GM19239 (cell line): ENCODE data around the gene TP53BP1.

Experiments
- DNase-seq: peaks from one replicate; pipeline ENCODE4 v3.0.0; 2011; ENCODE audit warnings: low spot score; ENCODE audit not compliant: insufficient read length
- FAIRE-seq: peaks from 2 replicates; lab custom pipeline; 2011; peaks lifted over from hg19 to GRCh38; lab: Jason Lieb, UNC

The TP53BP1 gene

GRCh38 chr15:43492266-43492665, 690 bp downstream of the TP53BP1 start:
- no peak for DNase-seq
- no peak for FAIRE-seq

DNA sequence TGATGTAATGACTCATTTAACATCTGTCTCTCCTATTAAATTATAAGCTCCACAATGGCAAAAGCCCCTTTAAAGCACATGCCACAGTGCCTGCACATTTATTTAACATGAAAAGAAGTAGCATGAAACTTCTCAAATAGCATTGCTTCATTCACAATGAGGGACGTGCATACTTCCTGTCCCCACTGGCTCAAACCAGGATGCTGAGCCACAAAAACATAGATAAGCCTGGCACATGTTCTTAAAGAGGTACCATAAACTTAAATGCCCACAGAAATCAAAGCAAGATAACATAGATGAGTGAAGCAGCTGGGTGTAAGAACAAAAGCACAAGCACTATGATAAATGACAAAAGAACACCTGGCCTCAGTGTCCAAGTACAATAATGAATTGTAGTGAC, 3.8 kb downstream of the TP53BP1 start:
- no peak for DNase-seq
- FAIRE-seq, result no peak

GRCh38 chr15:43488790-43489189, 4.2 kb downstream of the TP53BP1 start:
- DNase-seq (no peak), FAIRE-seq (no peak)

DNA sequence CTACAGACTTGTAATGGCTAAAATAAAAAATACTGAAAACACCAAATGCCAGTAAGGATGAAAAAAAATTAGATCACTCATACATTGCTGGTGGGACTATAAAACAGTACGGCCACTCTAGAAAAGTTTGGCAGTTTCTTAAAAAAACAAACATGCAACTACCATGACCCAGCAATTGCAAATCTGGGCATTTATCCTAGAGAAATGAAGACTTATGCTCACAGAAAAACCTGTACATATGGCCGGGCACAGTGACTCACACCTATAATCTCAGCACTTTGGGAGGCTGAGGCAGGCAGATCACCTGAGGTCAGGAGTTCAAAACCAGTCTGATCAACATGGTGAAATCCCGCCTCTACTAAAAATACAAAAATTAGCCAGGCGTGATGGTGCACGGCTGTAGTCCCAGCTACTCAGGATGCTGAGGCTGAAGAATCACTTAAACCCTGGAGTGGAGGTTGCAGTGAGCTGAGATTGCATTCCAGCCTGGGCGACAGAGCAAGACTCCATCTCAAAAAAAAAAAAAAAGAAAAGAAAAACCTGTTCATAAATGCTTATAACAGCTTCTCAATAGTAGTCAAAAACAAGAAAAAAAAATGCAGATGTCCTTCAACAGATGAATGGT, 5.6 kb downstream of the TP53BP1 start:
- DNase-seq (no peak), FAIRE-seq (no peak)

- no peak for DNase-seq
- no peak for FAIRE-seq
Measured at GRCh38 chr15:43484455-43484854, 8.5 kb downstream of the TP53BP1 start.

DNA sequence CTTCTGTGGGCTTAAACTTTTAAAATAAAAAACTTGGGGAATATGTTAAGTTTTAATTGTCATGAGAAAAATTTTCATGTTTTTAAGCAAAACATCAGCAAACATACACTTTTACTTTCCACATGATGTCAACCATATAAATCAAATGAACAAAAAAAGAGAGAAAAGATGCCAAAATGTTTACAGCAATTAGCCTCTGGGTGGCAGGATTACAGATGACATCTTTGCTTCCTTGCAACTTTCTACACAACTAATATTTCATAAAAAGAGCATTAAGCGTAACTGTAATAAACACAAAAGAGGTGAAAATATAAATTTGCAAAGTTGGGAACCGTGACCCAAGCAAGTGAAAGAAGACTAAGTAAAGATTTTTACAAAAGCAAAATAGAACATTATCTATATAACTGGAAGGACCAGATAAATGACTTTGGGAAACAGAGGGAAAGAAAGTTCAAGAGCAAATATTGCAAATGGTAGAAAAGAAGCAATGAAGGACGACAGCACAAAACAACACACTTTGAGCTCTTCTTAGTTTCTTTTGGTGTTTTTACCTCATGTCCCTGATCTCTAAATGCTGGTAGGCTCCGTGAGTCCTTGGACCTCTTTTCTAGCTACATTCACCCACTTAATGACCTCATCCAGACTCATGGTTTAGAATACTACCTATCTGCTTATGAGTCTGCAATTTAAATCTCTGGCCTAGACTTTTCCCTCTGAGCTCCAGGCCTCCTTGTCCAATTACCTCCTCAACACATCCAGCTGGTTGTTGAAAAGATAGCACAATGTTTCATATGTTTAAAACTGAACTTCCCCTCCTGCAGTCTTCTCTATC, 9.4 kb downstream of the TP53BP1 start:
- DNase-seq (no peak), FAIRE-seq (no peak)

DNA sequence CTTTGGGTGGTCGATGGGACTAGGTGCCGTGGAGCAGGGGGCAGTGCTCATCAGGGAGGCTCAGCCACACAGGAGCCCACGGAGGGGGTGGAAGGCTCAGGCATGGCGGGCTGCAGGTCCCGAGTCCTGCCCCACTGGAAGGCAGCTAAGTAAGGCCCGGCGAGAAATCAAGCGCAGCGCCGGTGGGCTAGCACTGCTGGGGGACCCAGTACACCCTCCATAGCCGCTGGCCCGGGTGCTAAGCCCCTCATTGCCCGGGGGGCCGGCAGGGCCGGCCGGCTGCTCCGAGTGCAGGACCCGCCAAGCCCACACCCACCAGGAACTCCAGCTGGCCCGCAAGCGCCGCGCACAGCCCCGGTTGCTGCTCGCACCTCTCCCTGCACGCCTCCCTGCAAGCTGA, 19.1 kb downstream of the TP53BP1 start:
- no peak for FAIRE-seq

GRCh38 chr15:43471975-43472374, 21.0 kb downstream of the TP53BP1 start:
- no peak for FAIRE-seq
- DNase-seq, result no peak

More for the DNA sequence above, 19.1 kb downstream of the TP53BP1 start:
- no peak for DNase-seq

DNA sequence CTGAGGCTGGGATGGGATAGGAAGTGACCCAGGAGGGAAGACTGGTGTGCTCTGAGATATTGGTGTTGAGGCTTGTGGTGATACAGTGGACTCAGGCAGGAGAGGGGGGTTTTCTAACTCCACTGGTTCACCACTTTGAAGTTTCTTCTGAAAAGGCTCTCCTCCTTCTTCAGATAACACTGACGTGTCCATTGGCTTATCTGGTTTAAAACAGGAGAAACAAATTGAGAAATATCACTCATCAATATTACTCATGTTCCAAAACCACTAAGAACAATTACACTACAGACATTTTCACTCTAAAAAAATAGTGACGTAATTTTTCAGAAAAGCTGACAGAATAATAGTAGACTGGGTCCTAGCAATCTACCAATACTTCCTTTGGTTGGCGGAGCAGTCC, 23.1 kb downstream of the TP53BP1 start:
- no peak for FAIRE-seq

GRCh38 chr15:43465100-43465499, 27.9 kb downstream of the TP53BP1 start:
- FAIRE-seq, result no peak
- DNase-seq, result no peak

More for the DNA sequence above, 23.1 kb downstream of the TP53BP1 start:
- DNase-seq, result no peak

GRCh38 chr15:43463998-43464397, 29.0 kb downstream of the TP53BP1 start:
- FAIRE-seq, result no peak

GRCh38 chr15:43463507-43463906, 29.4 kb downstream of the TP53BP1 start:
- DNase-seq (no peak), FAIRE-seq (no peak)

More at GRCh38 chr15:43463998-43464397, 29.0 kb downstream of the TP53BP1 start:
- no peak for DNase-seq

GRCh38 chr15:43449981-43450380, 43.0 kb downstream of the TP53BP1 start:
- DNase-seq, result no peak
- peak; percentile 60 for FAIRE-seq

GRCh38 chr15:43446344-43446743, 46.6 kb downstream of the TP53BP1 start:
- FAIRE-seq (no peak), DNase-seq (no peak)

- no peak for FAIRE-seq
- no peak for DNase-seq
Measured at GRCh38 chr15:43441316-43441715, 51.6 kb downstream of the TP53BP1 start.

GRCh38 chr15:43440721-43441281, 52.2 kb downstream of the TP53BP1 start:
- FAIRE-seq, result no peak
- no peak for DNase-seq

DNA sequence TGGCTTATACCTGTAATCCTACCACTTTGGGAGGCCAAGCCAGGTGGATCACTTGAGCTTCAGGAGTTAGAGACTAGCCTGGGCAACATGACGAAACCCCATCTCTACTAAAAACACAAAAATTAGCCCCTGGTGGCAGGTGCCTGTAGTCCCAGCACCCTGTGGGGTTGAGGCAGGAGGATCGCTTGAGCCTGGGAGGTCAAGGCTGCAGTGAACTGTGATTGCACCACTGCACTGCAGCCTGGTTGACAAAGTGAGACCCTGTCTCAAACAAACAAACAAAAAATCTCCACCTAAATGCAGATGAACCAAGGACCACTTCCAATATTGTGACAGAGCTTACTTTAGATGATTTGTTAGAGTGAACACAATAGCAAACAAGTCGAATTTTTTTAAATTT, 53.7 kb downstream of the TP53BP1 start:
- FAIRE-seq, result no peak

GRCh38 chr15:43436395-43436794, 56.6 kb downstream of the TP53BP1 start:
- DNase-seq (no peak), FAIRE-seq (no peak)

More for the DNA sequence above, 53.7 kb downstream of the TP53BP1 start:
- no peak for DNase-seq

DNA sequence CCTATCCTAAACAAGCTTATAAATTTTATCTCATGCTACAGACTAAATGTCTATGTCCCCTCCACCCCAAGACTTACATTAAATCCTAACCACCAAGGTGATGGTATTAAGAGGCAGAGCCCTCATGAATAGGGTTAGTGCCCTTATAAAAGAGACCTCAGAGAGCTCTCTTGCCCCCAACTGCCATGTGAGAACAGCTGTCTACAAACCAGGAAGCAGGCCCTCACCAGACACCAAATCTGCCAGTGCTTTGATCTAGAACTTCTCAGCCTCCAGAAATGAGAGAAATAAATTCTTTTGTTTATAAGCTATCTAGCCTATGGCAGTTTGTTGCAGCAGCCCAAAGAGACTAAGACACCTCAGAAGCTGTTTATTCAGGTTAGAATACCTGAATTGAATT, 58.5 kb downstream of the TP53BP1 start:
- DNase-seq (no peak), FAIRE-seq (no peak)

- no peak for FAIRE-seq
- no peak for DNase-seq
Measured at GRCh38 chr15:43433661-43434303, 59.2 kb downstream of the TP53BP1 start.

- DNase-seq (no peak), FAIRE-seq (no peak)
Measured at GRCh38 chr15:43433165-43433564, 59.8 kb downstream of the TP53BP1 start.
